GM06990 (cell line): Measurements from ENCODE around the gene RBMS1.
"Not testable (repeated sequence)": the region's sequence is repeated elsewhere in the genome, so short reads cannot be mapped to it uniquely, and the experiment has no call there.

Experiments
- DNase-seq: peaks from one replicate; pipeline ENCODE4 v3.0.0-alpha.2; 2011; ENCODE audit not compliant: insufficient read length; ENCODE audit errors: extremely low read depth
- H3K27me3 ChIP-seq: replicated peaks from 2 replicates; pipeline ENCODE4 v1.6.0; 2011; ENCODE audit warnings: low read length; ENCODE audit not compliant: control insufficient read depth, insufficient read depth
- H3K36me3 ChIP-seq: 2 replicates; pipeline ENCODE4 v1.5.1; 2011; ENCODE audit warnings: low read length; ENCODE audit not compliant: control insufficient read depth, insufficient read depth
- H3K4me3 ChIP-seq: replicated peaks from 2 replicates; pipeline ENCODE4 v1.5.1; 2011; ENCODE audit warnings: low read depth, mild to moderate bottlenecking, control low read depth, low read length
- CTCF ChIP-seq: IDR thresholded peaks from 2 replicates; pipeline ENCODE4 v1.5.1; 2011; ENCODE audit warnings: low read length, control low read depth, mild to moderate bottlenecking, inconsistent platforms; ENCODE audit not compliant: insufficient read depth, poor library complexity, severe bottlenecking

Gene RBMS1

GRCh38 chr2:160367887-160368286, 125.7 kb downstream of the RBMS1 start:
- DNase-seq = no peak
- H3K36me3 ChIP-seq = no peaks in the 10 kb centered on the region
- no peak overlapping the region for H3K4me3 ChIP-seq
- TF ChIP-seq CTCF = no peak
- H3K27me3 ChIP-seq = no peaks in the 10 kb centered on the region

- not testable (repeated sequence) for H3K4me3 ChIP-seq, H3K27me3 ChIP-seq, DNase-seq, H3K36me3 ChIP-seq
Observed at GRCh38 chr2:160367139-160367538, 126.5 kb downstream of the RBMS1 start.

- no peaks in the 10 kb centered on the region for H3K27me3 ChIP-seq
- no peak overlapping the region for H3K4me3 ChIP-seq
- DNase-seq = no peak
- no peaks in the 10 kb centered on the region for H3K36me3 ChIP-seq
- no peak for TF ChIP-seq CTCF
Observed at GRCh38 chr2:160366474-160366873, 127.1 kb downstream of the RBMS1 start.

- Histone ChIP-seq H3K27me3 (no peaks in the 10 kb centered on the region), H3K36me3 (no peaks in the 10 kb centered on the region), H3K4me3 (no peak overlapping the region)
- DNase-seq = no peak
- no peak for TF ChIP-seq CTCF
Observed at GRCh38 chr2:160365716-160366367, 127.8 kb downstream of the RBMS1 start.

GRCh38 chr2:160364364-160364763, 129.2 kb downstream of the RBMS1 start:
- H3K27me3 ChIP-seq = no peaks in the 10 kb centered on the region
- H3K36me3 ChIP-seq = no peaks in the 10 kb centered on the region
- no peak for TF ChIP-seq CTCF
- DNase-seq = no peak
- no peak overlapping the region for H3K4me3 ChIP-seq

GRCh38 chr2:160363961-160364360, 129.6 kb downstream of the RBMS1 start:
- H3K27me3 ChIP-seq = no peaks in the 10 kb centered on the region
- no peaks in the 10 kb centered on the region for H3K36me3 ChIP-seq
- DNase-seq = no peak
- TF ChIP-seq CTCF = no peak
- no peak overlapping the region for H3K4me3 ChIP-seq
